Germinal center (tissue), 1 donor: ENCODE results near the gene FSTL4.

Experiments
- DNase-seq: peaks from one replicate; pipeline ENCODE4 v3.0.0; 2012; ENCODE audit warnings: mixed read lengths, low spot score

FSTL4 gene

DNA sequence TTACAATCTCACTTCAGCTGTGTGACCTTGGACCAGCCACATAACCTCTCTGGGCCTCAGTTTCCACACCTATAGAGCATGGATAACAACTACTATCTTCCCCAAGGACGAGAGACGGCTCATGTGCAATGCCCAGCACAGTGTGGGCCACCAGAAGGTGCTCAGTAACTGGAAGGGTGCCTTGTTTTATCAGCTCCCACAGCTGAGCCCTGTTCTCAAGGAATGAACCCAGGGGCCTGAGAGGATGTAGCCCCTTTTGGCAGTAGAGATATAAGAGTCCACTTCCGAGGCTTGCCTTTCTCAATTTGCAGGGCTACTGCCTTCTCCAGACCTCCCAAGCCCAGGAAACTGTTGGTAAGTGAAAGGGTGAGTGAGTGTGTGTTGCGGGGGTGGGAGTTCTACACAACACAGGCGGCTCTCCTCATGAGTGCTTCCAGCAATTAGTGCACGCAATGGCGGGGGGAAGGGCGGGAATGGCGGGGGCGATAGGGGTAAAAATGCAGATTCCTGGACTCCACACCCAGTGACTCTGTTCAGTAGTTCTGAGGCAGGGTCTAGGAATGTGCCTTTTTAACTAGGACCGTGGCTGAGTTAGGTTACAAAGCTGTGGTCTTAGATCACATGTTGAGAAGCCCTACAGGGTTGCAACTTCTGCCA is 185.1 kb downstream of the FSTL4 start:
- no peak for DNase-seq

DNA sequence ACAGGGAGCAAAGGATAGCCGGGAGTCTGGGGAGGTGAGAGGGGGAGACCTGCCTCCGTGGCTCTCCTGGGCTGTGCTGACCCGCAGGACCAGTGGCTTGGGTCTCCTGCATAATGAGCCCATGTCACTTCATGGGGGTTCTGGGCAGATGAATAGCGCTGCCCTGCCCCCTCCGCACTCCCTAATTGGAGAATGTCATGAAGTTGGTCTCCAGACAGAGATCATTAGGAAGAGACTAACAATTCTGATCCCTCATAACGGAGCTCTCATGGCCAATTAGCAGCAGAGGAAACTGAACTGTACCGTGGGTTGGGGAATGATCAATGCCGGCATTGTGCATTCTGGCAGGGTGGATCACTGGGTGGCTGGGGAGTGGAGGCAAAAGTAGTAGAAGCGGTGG is 186.1 kb downstream of the FSTL4 start:
- DNase-seq, result no peak

DNA sequence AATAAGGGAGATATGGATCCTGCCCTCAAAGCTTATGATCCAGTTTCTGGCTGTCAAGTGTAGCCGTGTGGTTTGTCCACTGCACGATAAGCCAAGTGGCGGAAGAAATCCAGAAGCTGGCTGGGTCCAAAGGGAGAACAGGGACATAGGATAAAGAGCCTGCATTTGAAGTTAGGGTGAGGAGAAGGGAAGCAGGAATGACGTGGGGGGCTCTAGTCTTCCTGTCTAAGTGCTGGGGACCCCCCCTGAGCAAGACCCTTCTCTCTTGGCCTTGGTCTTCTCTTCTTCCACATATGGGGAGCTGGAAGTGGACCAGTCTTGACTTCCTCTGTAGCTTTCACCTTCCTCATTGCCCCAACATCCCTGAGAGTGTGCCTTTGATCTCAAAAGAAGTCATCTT is 186.6 kb downstream of the FSTL4 start:
- DNase-seq, result no peak

DNA sequence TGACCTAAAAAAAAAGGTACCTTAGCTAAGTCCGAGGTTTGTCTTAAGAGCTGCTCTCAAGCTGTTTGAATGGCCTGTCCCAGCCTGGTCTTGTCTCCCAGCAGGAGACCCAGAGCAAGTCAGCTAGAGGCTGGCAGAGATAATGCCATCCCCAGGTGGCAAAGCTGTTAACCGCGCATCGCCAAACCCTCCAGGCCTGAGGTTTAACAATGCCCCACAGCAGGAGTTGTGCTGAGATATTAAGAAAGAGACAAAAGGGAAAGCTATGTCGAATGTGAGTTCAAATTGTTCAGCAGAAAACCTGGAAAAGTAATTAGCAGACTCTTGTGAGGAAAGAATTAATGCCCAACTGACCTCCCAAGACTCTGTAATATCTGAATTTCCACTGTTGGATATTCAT is 187.1 kb downstream of the FSTL4 start:
- no peak for DNase-seq

DNA sequence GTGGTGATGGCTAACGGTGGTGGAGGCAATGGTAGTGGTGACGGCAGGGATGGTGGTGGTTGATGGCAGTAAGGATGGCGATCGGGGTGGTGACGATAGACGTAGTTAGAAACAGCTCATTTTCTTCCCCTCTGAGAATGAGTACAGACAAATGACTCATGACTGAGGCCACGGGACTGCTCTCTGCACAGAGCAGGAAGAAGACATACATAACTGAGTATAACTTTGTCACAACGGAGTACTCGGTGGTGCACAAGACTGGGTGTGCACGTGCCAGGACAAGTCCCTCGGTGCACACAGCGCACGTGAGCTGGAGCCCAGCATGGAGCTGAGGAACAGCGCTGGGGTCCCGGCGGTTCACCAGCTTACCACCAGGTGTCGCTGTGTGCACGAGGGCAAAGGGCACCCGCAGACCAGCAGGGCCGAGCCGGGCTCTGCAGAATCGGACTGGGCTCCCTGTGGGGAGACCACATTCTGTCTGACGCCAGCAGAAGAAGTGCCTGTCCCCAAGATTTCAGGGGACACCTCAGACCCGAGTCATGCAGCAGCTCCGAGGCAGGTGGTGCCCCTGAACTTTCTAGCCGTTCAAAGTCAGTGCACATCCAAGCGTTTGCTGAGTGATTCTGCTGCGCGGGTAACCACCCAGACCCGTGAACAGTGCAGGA is 188.6 kb downstream of the FSTL4 start:
- DNase-seq, result peak; percentile 85

GRCh38 chr5:133423011-133423617 is 189.2 kb downstream of the FSTL4 start:
- no peak for DNase-seq

DNA sequence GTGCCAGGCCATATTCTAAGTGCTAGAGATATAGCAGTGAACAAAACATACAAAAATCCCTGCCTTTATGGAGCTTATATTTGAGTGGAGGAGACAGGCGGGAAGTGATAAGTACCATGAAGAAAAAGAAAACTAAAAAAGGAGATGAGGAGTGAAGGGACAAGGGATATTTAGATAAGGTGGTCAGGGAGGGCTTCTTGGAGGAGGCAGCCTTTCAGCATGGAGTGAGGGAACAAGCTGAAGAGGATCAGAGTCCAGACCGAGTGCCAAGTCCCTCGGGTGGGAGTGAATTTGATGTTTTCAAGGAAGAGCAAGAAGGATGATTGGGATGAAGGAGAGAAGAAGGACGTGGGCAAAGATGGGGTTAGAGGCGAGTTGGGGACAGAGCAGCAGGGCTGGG is 190.5 kb downstream of the FSTL4 start:
- DNase-seq, result no peak

DNA sequence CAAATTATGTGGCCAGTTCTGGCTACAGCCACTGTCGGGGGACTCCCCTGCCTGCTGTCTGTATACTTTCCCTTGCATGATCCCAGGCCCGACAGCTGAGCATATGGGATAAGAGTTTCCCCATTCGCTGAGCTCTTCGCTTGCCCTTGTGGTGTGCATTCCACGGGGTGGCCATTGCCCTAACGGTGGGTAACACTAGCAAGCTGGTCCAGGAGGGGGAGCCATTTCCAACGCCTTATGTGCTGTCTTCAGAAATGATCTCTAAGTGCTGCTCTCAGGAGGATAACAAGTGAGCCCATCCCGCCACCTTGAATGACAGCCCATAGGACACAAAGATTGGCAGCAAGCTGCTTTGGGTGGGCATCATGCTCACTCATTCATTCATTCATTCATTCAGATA is 190.9 kb downstream of the FSTL4 start:
- DNase-seq, result peak; percentile 48

DNA sequence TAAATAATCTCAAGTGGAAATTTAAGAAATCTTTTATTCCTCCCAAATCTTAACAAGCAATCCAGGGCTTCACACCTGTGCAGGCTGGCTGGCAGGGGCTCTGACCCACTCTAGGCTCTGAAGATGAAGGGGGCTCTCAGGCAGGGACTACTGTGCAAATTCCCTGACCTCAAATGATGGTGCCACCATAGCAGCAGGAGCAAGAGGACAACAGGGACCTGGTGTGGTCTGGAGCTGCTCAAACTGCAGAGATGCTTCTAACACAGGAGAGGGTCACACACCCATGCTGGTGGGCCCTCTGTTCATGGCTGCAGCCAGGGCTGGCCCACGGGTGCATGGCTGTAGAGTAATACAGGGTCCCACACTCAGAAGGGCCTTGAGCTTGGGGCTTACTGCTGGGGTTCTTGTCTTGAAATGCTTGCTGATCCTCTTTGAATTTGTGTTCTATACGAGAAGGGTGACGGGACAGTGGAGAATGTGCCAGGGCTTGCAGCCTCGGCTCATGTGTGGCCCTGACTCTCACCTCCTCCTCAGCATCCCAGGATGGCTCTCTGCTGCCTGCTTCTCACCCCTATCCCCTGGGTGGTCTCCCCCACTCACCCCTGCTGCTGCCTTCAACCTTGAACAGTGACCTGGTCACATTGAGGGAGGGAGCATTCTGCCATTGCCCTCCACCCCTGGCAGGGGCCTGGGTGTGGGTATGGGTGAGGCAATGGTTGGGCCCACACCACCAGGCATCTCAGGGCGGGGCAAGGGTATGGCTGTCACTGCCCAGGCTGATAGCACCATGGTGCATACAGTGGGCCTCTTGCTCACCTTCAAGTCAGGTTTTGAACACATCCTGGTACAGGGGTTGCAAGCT is 191.7 kb downstream of the FSTL4 start:
- DNase-seq, result no peak

DNA sequence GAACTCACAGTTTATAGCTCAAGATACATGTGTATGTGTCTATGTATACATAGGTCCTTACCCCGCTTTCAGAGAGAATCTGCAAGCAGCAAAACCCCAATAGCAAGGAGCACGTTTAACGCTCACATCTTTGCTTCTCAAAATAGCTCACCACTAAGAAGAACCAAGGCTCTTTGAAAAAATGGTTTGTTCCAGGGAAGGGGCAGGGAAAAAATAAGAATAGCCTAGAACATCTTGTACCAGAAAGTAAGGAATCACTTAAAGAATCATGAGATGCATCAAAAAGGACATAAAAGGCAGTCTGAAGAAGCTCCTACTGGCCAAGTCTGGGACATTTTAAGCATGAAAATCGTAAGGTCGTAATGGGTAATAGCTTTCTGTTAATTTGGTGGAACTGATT is 196.4 kb downstream of the FSTL4 start:
- no peak for DNase-seq

- DNase-seq, result no peak
Measured at GRCh38 chr5:133415506-133415905, 196.8 kb downstream of the FSTL4 start.

DNA sequence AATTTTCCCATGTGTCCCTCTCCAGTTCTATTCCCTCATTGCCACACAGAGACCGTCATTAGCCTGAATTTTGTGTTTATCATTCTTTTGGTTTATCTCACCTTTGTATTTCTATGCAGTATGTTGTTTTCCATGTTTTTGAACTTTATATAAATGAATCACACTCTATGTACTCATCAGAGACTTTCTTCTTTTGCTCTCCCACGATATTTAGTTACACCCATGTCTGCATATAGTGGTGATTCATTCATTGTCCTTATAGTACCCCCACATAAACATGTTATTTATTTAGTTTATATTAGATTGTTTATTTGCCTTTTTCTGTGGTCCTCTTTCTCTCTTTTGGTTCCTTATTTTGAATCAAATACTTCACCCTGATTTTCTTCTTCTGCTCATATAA is 199.7 kb downstream of the FSTL4 start:
- DNase-seq, result no peak

- no peak for DNase-seq
Measured at GRCh38 chr5:133410335-133410828, 202.0 kb downstream of the FSTL4 start.

DNA sequence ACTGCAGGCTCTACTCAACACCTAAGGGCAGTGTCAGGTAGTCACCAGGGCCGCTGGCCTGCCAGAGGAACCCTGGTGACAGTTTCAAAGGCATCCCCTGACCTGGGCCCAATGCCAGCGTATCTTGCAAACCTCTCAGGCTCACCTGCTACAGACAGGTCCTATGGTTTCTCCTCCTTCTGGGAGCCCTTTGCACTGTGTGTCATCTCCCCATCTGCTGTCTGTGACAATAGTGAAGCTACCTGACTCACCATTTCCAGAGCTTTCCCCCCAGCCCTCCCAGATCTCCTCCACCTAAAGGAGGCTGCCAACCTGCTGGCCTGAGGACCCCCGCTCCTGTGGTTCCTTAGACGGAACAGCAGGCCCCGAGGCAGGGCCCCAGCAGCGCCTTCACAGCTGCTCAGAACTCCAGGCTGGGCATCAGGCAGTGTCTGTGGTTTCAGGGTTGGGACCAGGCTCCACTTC is 203.1 kb downstream of the FSTL4 start:
- no peak for DNase-seq

GRCh38 chr5:133408322-133408721 is 204.0 kb downstream of the FSTL4 start:
- no peak for DNase-seq

GRCh38 chr5:133406977-133407632 is 205.2 kb downstream of the FSTL4 start:
- no peak for DNase-seq

- no peak for DNase-seq
Measured at GRCh38 chr5:133406208-133406976, 205.9 kb downstream of the FSTL4 start.

DNA sequence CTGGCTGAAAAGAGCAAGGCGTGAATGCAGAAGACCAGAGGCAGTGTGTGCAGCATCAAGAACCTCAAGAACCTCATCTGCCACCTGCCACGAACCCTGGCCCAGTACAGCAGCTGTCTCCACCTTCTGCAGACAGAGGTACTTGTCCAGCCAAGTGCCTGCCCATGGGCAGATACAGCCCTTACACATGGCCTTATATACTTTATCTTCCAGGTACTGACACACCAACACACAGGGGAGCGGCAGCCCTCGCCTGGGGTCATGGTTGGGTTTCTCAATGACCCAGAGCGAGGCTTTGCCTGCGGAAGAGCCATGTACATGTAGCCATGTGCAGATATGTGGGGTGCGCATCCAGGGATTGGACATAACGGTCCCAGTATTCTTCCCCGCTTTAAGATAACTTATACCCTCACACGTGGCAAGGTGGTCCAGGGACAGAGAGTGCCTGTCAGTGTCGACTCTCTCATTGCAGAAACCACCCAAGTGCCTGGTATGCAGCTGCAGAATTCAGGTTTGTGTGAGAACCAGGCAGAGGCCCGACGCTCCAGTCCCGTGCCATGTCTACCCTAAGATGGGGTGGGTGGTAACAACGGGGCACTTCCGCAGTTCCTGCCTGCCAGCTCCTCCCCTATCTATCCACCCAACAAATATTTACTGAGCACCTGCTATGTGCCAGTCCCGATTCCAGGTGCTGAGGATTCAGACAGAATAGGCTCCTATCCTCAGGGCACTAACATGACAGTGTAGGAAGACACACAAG is 206.9 kb downstream of the FSTL4 start:
- no peak for DNase-seq

DNA sequence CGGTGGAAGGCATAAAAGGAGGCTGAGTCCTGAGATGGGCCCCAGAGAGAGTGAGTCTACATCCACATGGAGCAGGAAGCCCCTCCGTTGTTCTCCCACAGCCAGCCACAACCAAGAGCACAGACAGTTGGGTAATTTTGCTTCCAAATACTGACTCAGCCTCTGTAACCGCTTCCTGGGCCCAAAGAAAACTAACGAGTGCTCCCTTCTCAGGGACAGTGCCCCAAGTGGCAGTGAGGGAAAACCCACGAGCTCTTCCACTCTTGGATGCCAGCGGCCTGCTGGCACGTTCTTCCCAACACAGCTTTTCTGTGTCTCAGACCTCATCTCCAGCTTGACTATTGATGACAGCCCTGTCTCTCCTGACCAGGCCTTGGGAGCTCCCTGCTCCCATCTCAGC is 207.6 kb downstream of the FSTL4 start:
- no peak for DNase-seq

DNA sequence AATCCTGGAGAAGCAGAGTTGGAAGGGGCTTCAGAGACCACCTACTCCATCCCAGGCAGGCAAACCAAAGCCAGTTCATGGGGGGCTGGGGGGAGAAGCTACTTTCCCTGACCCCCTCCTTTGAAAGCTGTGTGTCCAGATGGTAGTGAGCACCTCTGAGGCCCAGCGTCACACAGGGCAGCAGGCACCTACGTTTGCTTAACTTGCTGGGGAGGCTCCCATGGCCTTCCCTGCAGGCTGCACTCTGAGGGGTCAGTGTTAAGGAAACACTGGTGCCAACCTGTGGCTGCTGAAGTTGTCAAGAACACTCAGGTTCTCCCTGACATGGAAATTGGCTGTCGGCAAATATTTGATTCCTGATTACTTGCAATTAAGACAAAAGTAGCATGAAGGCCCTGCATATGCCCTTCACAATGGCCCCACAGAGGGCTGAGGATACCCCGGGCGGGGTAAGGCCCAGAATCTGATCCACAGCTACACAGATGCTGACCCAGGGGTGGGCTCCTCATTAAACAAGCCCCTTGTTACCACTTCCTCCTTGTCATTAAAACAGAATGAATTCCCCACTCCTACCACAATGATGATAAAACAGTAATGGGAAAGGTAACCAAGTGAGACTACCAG is 208.5 kb downstream of the FSTL4 start:
- DNase-seq, result no peak
